Keratinocyte (primary cell): ENCODE results near the gene TEAD3. TPM values are rescaled to one million over a fixed set of nuclear protein-coding genes. Genes with fewer than 3 reads are reported as not detected.

ENCODE experiments used
- DNase-seq: peaks from one replicate; pipeline ENCODE4 v3.0.0-alpha.2; 2011; ENCODE audit warnings: low read depth, missing footprints, low spot score
- FAIRE-seq: peaks from 2 replicates; lab custom pipeline; 2011; peaks lifted over from hg19 to GRCh38; lab: Jason Lieb, UNC
- H2AFZ ChIP-seq: 2 replicates; pipeline ENCODE4 v1.6.0; 2012; ENCODE audit warnings: low read length, control low read depth, inconsistent platforms; ENCODE audit not compliant: control insufficient read depth
- H3K27ac ChIP-seq: 2 replicates; pipeline ENCODE4 v1.5.1; 2011; ENCODE audit warnings: low read length; ENCODE audit not compliant: control insufficient read depth, insufficient read depth
- H3K27me3 ChIP-seq: 3 replicates; pipeline ENCODE4 v1.6.0; 2011; ENCODE audit warnings: low read length; ENCODE audit not compliant: control insufficient read depth, insufficient read depth; ENCODE audit errors: extremely low read depth
- H3K36me3 ChIP-seq, 2 experiments: 2 replicates in 1 of 2; 3 replicates in 1 of 2; pipeline ENCODE4 v1.5.1; 2011; ENCODE audit warnings: low read length in 2 of 2, mild to moderate bottlenecking in 1 of 2; ENCODE audit not compliant: control insufficient read depth in 2 of 2, insufficient read depth in 2 of 2; ENCODE audit errors: extremely low read depth in 1 of 2
- H3K4me1 ChIP-seq: 3 replicates; pipeline ENCODE4 v1.5.1; 2011; ENCODE audit warnings: low read length; ENCODE audit not compliant: control insufficient read depth, insufficient read depth; ENCODE audit errors: extremely low read depth
- H3K4me2 ChIP-seq: 3 replicates; pipeline ENCODE4 v1.6.0; 2011; ENCODE audit warnings: low read depth, low read length; ENCODE audit not compliant: control insufficient read depth, insufficient read depth; ENCODE audit errors: extremely low read depth
- H3K4me3 ChIP-seq, 3 experiments: fragments of 200-600 bp in 1 of 3; sonication (generic) in 1 of 3; 2 replicates in 2 of 3; 3 replicates in 1 of 3; pipeline ENCODE4 v1.5.1; 2011 to 2016; ENCODE audit warnings: low read length in 3 of 3, mild to moderate bottlenecking in 3 of 3, control low read depth in 2 of 3, inconsistent platforms in 1 of 3, low read depth in 1 of 3, mixed read lengths in 1 of 3, mixed run types in 1 of 3, moderate library complexity in 1 of 3; ENCODE audit not compliant: control insufficient read depth in 2 of 3, insufficient read depth in 2 of 3; ENCODE audit errors: extremely low read depth in 1 of 3
- H3K79me2 ChIP-seq: 2 replicates; pipeline ENCODE4 v1.6.0; 2012; ENCODE audit warnings: low read length; ENCODE audit not compliant: control insufficient read depth, insufficient read depth
- H3K9ac ChIP-seq: 3 replicates; pipeline ENCODE4 v1.6.0; 2011; ENCODE audit warnings: low read length; ENCODE audit not compliant: control insufficient read depth, insufficient read depth; ENCODE audit errors: extremely low read depth
- H3K9me1 ChIP-seq: 3 replicates; pipeline ENCODE4 v1.6.0; 2011; ENCODE audit warnings: low read length; ENCODE audit not compliant: control insufficient read depth, insufficient read depth; ENCODE audit errors: extremely low read depth
- H3K9me3 ChIP-seq: 2 replicates; pipeline ENCODE4 v1.5.1; 2012; ENCODE audit warnings: low read depth, low read length; ENCODE audit not compliant: control insufficient read depth
- H4K20me1 ChIP-seq: 3 replicates; pipeline ENCODE4 v1.6.0; 2011; ENCODE audit warnings: low read length; ENCODE audit not compliant: control insufficient read depth, insufficient read depth; ENCODE audit errors: extremely low read depth
- CTCF ChIP-seq, 3 experiments: IDR thresholded peaks in 1 of 3; conservative IDR thresholded peaks in 1 of 3; optimal IDR thresholded peaks in 1 of 3; 2 replicates in 2 of 3; 3 replicates in 1 of 3; pipeline versions ENCODE3 to v1.5.1; 2011; ENCODE audit warnings: low read length in 3 of 3, mild to moderate bottlenecking in 3 of 3, moderate library complexity in 2 of 3, control low read depth in 1 of 3, inconsistent platforms in 1 of 3; ENCODE audit not compliant: insufficient read depth in 2 of 3; ENCODE audit errors: extremely low read depth in 1 of 3
- EZH2 ChIP-seq: IDR thresholded peaks from one replicate; pipeline ENCODE4 v1.6.1; 2012; ENCODE audit warnings: inconsistent platforms, mild to moderate bottlenecking, low read length, moderate library complexity
- dilution Hi-C: fragments of 300-500 bp; cut with MboI; formaldehyde crosslinking; loops from one replicate; pipeline ENCODE4 v1.7.0; 2020; ENCODE audit warnings: low sequenced_read_pairs; ENCODE audit not compliant: extremely low pct_ligation_motif_present
- polyA plus RNA-seq, 5 experiments: library from polyadenylated mRNA; depleted of rRNA in 3 of 5; stranded (reverse) in 3 of 5; stranded (forward) in 1 of 5; unstranded in 1 of 5; fragments of >200 nt; gene quantifications; 1 replicate in 1 of 5; 2 replicates in 3 of 5; 3 replicates in 1 of 5; pipeline versions ENCODE4 v1.2.1 to v1.2.3, GENCODE V29; 2011 to 2012; ENCODE audit warnings: missing spikeins in 2 of 5, low read depth in 1 of 5, low replicate concordance in 1 of 5

TEAD3 gene
- polyA plus RNA-seq, 1 donor (not counting 4 experiments of a cell fraction or from before 2014, with no cell fraction given) = 5.7 TPM

- Histone ChIP-seq H3K9me1 (no peaks in the 10 kb centered on the region), H3K79me2 (no peaks in the 10 kb centered on the region), H3K9me3 (no peaks in the 10 kb centered on the region), H2AFZ (peak overlapping the region; percentile 52), H3K4me2 (peak overlapping the region; percentile 46), H3K27ac (peak overlapping the region; percentile 51), H3K27me3 (no peaks in the 10 kb centered on the region), H4K20me1 (no peaks in the 10 kb centered on the region), H3K4me1 (peaks cover 11% of the 10 kb centered on the region), H3K9ac (peak overlapping the region; percentile 13), H3K4me3 (no peak overlapping the region), H3K36me3 (no peaks in the 10 kb centered on the region)
- DNase-seq (no peak), FAIRE-seq (peak; percentile 53)
- TF ChIP-seq EZH2 (no peak), CTCF (optimal IDR thresholded peaks at IDR 0.05 in 1 of 3, IDR thresholded peaks at IDR 0.05 in 1 of 3, conservative IDR thresholded peaks at IDR 0.05 in 1 of 3; ENCODE audit: extremely low read depth in 1 of 3, insufficient read depth in 2 of 3, low read length in 3 of 3) (no peak)
- dilution Hi-C loops = no loop called here
Observed at GRCh38 chr6:35442693-35443092, 54.2 kb downstream of the TEAD3 start.

DNA sequence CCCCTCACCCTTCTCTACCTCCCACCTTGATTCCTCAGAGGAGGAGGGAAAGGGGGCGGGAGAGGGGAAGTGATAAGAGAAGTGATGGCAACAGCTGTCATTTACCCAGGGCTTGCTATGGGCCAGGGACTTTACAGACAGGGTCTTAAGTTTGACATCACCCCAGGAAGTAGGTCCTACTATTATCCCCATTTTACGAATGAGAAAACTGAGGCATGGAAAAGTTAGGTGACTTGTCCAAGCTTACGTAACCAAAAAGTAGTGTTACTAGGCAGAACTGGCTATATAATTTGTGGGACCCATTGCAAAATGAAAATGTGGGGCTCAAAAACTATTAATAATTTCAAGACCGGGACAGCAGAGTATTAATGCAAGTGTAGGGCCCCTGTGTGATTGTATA, 55.2 kb downstream of the TEAD3 start:
- no peak overlapping the region for H3K4me2 ChIP-seq
- H3K27me3 ChIP-seq = no peaks in the 10 kb centered on the region
- no peaks in the 10 kb centered on the region for H3K9me3 ChIP-seq
- no peaks in the 10 kb centered on the region for H3K36me3 ChIP-seq
- dilution Hi-C loops = no loop called here
- H3K27ac ChIP-seq = no peak overlapping the region
- H3K4me1 ChIP-seq = peaks cover 11% of the 10 kb centered on the region
- DNase-seq (no peak), FAIRE-seq (no peak)
- no peak overlapping the region for H2AFZ ChIP-seq
- H4K20me1 ChIP-seq = no peaks in the 10 kb centered on the region
- H3K9ac ChIP-seq = no peak overlapping the region
- H3K79me2 ChIP-seq = no peaks in the 10 kb centered on the region
- TF ChIP-seq EZH2 (no peak), CTCF (optimal IDR thresholded peaks at IDR 0.05 in 1 of 3, IDR thresholded peaks at IDR 0.05 in 1 of 3, conservative IDR thresholded peaks at IDR 0.05 in 1 of 3; ENCODE audit: extremely low read depth in 1 of 3, insufficient read depth in 2 of 3, low read length in 3 of 3) (no peak)
- no peak overlapping the region for H3K4me3 ChIP-seq
- H3K9me1 ChIP-seq = no peaks in the 10 kb centered on the region
